Caco-2 (cell line): ENCODE data around the gene PTPRN. TPM values are rescaled to one million over a fixed set of nuclear protein-coding genes. Genes with fewer than 3 reads are reported as not detected.

Source experiments
- BruUV-seq: library from RNA; stranded (reverse); fragments of 400-500 nt; replicated peaks from 2 replicates; lab custom pipeline; 2021; lab: Mats Ljungman, UMichigan
- CTCF ChIA-PET: fragments of 300-600 bp; sonication (Branson Sonifier 250); formaldehyde crosslinking; loops from one replicate; lab custom pipeline; 2022; ENCODE audit warnings: antibody characterized with exemption; lab: Charles Lee
- POLR2A ChIA-PET: fragments of 300-600 bp; sonication (Branson Sonifier 250); formaldehyde crosslinking; loops from one replicate; lab custom pipeline; 2022; ENCODE audit warnings: antibody characterized with exemption; lab: Charles Lee
- DNase-seq, 2 experiments: peaks; one replicate each; pipeline versions ENCODE4 v3.0.0 to v3.0.0-alpha.2; 2020 to 2022
- H3K27me3 ChIP-seq: replicated peaks from 2 replicates; pipeline ENCODE4 v1.6.0; 2011; ENCODE audit warnings: low read length; ENCODE audit not compliant: control insufficient read depth, insufficient read depth
- H3K36me3 ChIP-seq: 2 replicates; pipeline ENCODE4 v1.5.1; 2011; ENCODE audit warnings: low read length; ENCODE audit not compliant: control insufficient read depth, insufficient read depth
- H3K4me1 ChIP-seq: fragments of 250-450 bp; sonication (Bioruptor Pico); 2 replicates; pipeline ENCODE4 v1.5.1; 2020; ENCODE audit warnings: mild to moderate bottlenecking
- H3K4me3 ChIP-seq: 2 replicates; pipeline ENCODE4 v1.5.1; 2011; ENCODE audit warnings: low read depth, mild to moderate bottlenecking, control low read depth, low read length
- H3K9me3 ChIP-seq: fragments of 250-450 bp; sonication (Bioruptor Pico); 2 replicates; pipeline ENCODE4 v1.5.1; 2020; ENCODE audit warnings: mild to moderate bottlenecking, moderate library complexity
- H3K27ac Mint-ChIP-seq: one replicate; pipeline ENCODE4 v1.8.0; 2022; ENCODE audit warnings: mixed read lengths; ENCODE audit not compliant: unreplicated experiment
- H3K27me3 Mint-ChIP-seq: one replicate; pipeline ENCODE4 v1.8.0; 2022; ENCODE audit warnings: mixed read lengths; ENCODE audit not compliant: insufficient read depth, unreplicated experiment
- H3K36me3 Mint-ChIP-seq: one replicate; pipeline ENCODE4 v1.8.0; 2022; ENCODE audit warnings: mild to moderate bottlenecking, mixed read lengths; ENCODE audit not compliant: insufficient read depth, unreplicated experiment
- H3K4me1 Mint-ChIP-seq: one replicate; pipeline ENCODE4 v1.8.0; 2022; ENCODE audit warnings: low read depth, mixed read lengths; ENCODE audit not compliant: unreplicated experiment
- H3K4me3 Mint-ChIP-seq: one replicate; pipeline ENCODE4 v1.8.0; 2022; ENCODE audit warnings: mild to moderate bottlenecking, moderate library complexity, mixed read lengths; ENCODE audit not compliant: unreplicated experiment
- H3K9me3 Mint-ChIP-seq: one replicate; pipeline ENCODE4 v1.8.0; 2022; ENCODE audit warnings: mixed read lengths; ENCODE audit not compliant: unreplicated experiment
- CTCF ChIP-seq, 2 experiments: fragments of 200-600 bp in 1 of 2; IDR thresholded peaks; 1 replicate in 1 of 2; 2 replicates in 1 of 2; pipeline versions ENCODE4 v1.5.1 to v1.8.0; 2011 to 2022; ENCODE audit warnings: antibody characterized with exemption in 1 of 2, control low read depth in 1 of 2, inconsistent platforms in 1 of 2, low read depth in 1 of 2, low read length in 1 of 2, mild to moderate bottlenecking in 1 of 2, moderate library complexity in 1 of 2; ENCODE audit not compliant: insufficient read depth in 1 of 2, severe bottlenecking in 1 of 2, unreplicated experiment in 1 of 2
- intact Hi-C: fragments of 100-400 bp; cut with micrococcal nuclease; formaldehyde crosslinking; loops from one replicate; pipeline ENCODE4 v1.10.0; 2022; ENCODE audit not compliant: unreplicated experiment
- total RNA-seq: library from RNA; stranded (reverse); gene quantifications from 2 replicates; pipeline ENCODE4 v1.2.3, GENCODE V29; 2022

Gene PTPRN
- total RNA-seq, 1 experiment from 2014 or later, result not detected

- Mint-ChIP-seq H3K9me3 (no peaks in the 10 kb centered on the region), H3K4me1 (peaks cover 20% of the 10 kb centered on the region), H3K27ac (no peak overlapping the region), H3K4me3 (peak overlapping the region; percentile 62), H3K36me3 (peaks cover under 1% of the 10 kb centered on the region), H3K27me3 (peaks cover 7% of the 10 kb centered on the region)
- no peak for DNase-seq
- Histone ChIP-seq H3K36me3 (no peaks in the 10 kb centered on the region; the same call in 1 of the 2 replicates), H3K9me3 (no peaks in the 10 kb centered on the region), H3K27me3 (no peaks in the 10 kb centered on the region), H3K4me3 (peak overlapping the region; percentile 48), H3K4me1 (peaks cover 13% of the 10 kb centered on the region)
- no TSS peak for BruUV-seq
- no peak for TF ChIP-seq CTCF (IDR thresholded peaks at IDR 0.05; ENCODE audit: insufficient read depth in 1 of 2, low read depth in 1 of 2, low read length in 1 of 2, severe bottlenecking in 1 of 2, unreplicated experiment in 1 of 2)
- POLR2A ChIA-PET, result interaction anchor here (1.1 to 1.7 kb wide), 4 partner anchors 10 to 78 kb away, joined by 3 to 4 read pairs (median 4); partner anchors contain the start of genes CNPPD1, DNAJB2, GLB1L and STK16
- CTCF ChIA-PET, result interaction anchor here (1.0 to 3.3 kb wide), 4 partner anchors 10 to 40 kb away, joined by 3 to 22 read pairs (median 4); partner anchors contain the start of genes DNAJB2, GLB1L and STK16
- intact Hi-C loops, result loop anchor here (1.0 kb wide), 1 partner anchor 25 kb away; the partner anchor contains the start of gene DNAJB2
Measured at GRCh38 chr2:219254590-219255201, 54.5 kb downstream of the PTPRN start.

- Mint-ChIP-seq H3K27me3 (peaks cover 4% of the 10 kb centered on the region), H3K4me1 (peaks cover 27% of the 10 kb centered on the region), H3K4me3 (peak within 1 kb of the TSS; percentile 62), H3K9me3 (no peaks in the 10 kb centered on the region), H3K27ac (no peak within 1 kb of the TSS), H3K36me3 (peaks cover 8% of the 10 kb centered on the region)
- no peak for TF ChIP-seq CTCF (IDR thresholded peaks at IDR 0.05; ENCODE audit: insufficient read depth in 1 of 2, low read depth in 1 of 2, low read length in 1 of 2, severe bottlenecking in 1 of 2, unreplicated experiment in 1 of 2)
- Histone ChIP-seq H3K4me1 (peaks cover 20% of the 10 kb centered on the region), H3K27me3 (no peaks in the 10 kb centered on the region), H3K36me3 (no peaks in the 10 kb centered on the region; the same call in 1 of the 2 replicates), H3K4me3 (peak within 1 kb of the TSS; percentile 48), H3K9me3 (no peaks in the 10 kb centered on the region)
- POLR2A ChIA-PET, result interaction anchor here (0.5 to 1.7 kb wide), 7 partner anchors 9 to 77 kb away, joined by 3 to 5 read pairs (median 4); partner anchors contain the start of genes ATG9A, CNPPD1, DNAJB2 and GLB1L
- BruUV-seq, result no TSS peak
- peak; percentile 81 to 89 for DNase-seq
- intact Hi-C loops, result loop anchor here (1.0 kb wide), 1 partner anchor 25 kb away; the partner anchor contains the start of gene DNAJB2
- CTCF ChIA-PET, result interaction anchor here (0.6 to 3.3 kb wide), 6 partner anchors 9 to 47 kb away, joined by 3 to 22 read pairs (median 4); partner anchors contain the start of genes DNAJB2, GLB1L, STK16 and ZFAND2B
Measured at GRCh38 chr2:219253753-219254589, 55.2 kb downstream of the PTPRN start, which contains the start of gene TUBA4A. Gene TUBA4A, minus strand, starts transcription at chr2:219253918. Its CDS starts 60 bp downstream, at chr2:219253858.
